ENCODE data around the gene SPP2.

Gene SPP2

GRCh38 chr2:234050455-234051135 lies at the start of gene SPP2:
SPP2 (plus strand) TSS chr2:234050702; CDS start chr2:234050787, 85 bp downstream.
- no peak within 1 kb of the TSS for H3K4me3 ChIP-seq (ENCODE audit: low read depth, low read length)
- TF ChIP-seq CTCF (IDR thresholded peaks at IDR 0.05; ENCODE audit: low read depth, low read length): no peak

- no peak overlapping the region for H3K4me3 ChIP-seq (ENCODE audit: low read depth, low read length)
- TF ChIP-seq CTCF (IDR thresholded peaks at IDR 0.05; ENCODE audit: low read depth, low read length): no peak
Measured at GRCh38 chr2:234001380-234002160, 48.9 kb upstream of the SPP2 start.

- TF ChIP-seq CTCF (IDR thresholded peaks at IDR 0.05; ENCODE audit: low read depth, low read length): no peak
- no peak overlapping the region for H3K4me3 ChIP-seq (ENCODE audit: low read depth, low read length)
Measured at GRCh38 chr2:234002281-234002680, 48.2 kb upstream of the SPP2 start.

GRCh38 chr2:234003972-234004617 lies 46.4 kb upstream of the SPP2 start:
- TF ChIP-seq CTCF (IDR thresholded peaks at IDR 0.05; ENCODE audit: low read depth, low read length): no peak
- H3K4me3 ChIP-seq (ENCODE audit: low read depth, low read length): no peak overlapping the region

GRCh38 chr2:234005126-234005525 lies 45.4 kb upstream of the SPP2 start:
- no peak for TF ChIP-seq CTCF (IDR thresholded peaks at IDR 0.05; ENCODE audit: low read depth, low read length)
- no peak overlapping the region for H3K4me3 ChIP-seq (ENCODE audit: low read depth, low read length)

- H3K4me3 ChIP-seq (ENCODE audit: low read depth, low read length): no peak overlapping the region
- no peak for TF ChIP-seq CTCF (IDR thresholded peaks at IDR 0.05; ENCODE audit: low read depth, low read length)
Measured at GRCh38 chr2:234006501-234006900, 44.0 kb upstream of the SPP2 start.

- no peak for TF ChIP-seq CTCF (IDR thresholded peaks at IDR 0.05; ENCODE audit: low read depth, low read length)
- H3K4me3 ChIP-seq (ENCODE audit: low read depth, low read length): no peak overlapping the region
Measured at GRCh38 chr2:234014427-234014826, 36.1 kb upstream of the SPP2 start.
